Fibroblast of skin of left biceps (primary cell): ENCODE results near the gene ZNF648.
"Not testable (repeated sequence)": the region's sequence is repeated elsewhere in the genome, so short reads cannot be mapped to it uniquely, and the experiment has no call there.

Experiments used
- DNase-seq, 2 experiments: peaks; one replicate each; pipeline ENCODE4 v3.0.0-alpha.2; 2013; ENCODE audit warnings: low read depth in 2 of 2

The ZNF648 gene

DNA sequence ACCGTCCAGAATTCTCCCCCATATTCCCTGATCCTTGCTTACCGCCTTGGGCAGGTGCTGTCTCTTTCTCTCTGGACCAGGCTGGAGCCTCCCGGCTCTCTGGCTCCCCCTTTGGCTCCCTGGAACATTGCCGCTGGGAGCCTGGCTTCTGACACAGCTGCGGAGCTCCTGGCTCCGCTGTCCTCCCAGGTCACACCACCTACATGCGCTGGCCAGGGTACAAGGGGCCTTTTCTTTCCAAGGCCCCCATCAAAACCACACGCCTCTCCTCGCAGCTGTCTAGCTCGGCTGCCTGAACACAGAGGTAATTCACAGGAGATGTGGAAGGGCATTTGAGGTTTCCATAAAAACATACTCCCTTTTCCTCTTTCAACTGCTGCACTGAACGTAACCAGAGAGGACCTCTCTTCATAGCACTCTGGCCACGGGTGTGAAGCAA lies 7.5 kb upstream of the ZNF648 start:
- DNase-seq, result no peak

DNA sequence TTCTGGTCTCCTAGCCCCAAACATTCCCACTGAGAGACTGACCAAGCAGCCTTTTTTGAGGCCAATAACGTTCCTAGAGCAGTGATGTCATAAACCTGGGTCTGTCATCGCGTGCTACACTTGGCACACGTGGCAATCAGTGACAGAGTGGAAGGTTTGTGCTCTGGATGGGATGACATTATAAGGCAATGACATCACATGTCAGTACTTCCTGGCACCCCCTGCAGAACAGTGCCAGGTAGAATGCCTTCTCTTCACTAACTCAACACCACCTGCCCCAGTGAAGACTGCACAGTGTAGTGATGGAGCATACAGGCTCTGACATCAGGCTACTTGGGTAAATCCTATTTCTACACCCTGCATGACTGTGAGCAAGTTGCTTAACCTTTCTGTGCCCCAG lies 5.4 kb upstream of the ZNF648 start:
- no peak for DNase-seq

DNA sequence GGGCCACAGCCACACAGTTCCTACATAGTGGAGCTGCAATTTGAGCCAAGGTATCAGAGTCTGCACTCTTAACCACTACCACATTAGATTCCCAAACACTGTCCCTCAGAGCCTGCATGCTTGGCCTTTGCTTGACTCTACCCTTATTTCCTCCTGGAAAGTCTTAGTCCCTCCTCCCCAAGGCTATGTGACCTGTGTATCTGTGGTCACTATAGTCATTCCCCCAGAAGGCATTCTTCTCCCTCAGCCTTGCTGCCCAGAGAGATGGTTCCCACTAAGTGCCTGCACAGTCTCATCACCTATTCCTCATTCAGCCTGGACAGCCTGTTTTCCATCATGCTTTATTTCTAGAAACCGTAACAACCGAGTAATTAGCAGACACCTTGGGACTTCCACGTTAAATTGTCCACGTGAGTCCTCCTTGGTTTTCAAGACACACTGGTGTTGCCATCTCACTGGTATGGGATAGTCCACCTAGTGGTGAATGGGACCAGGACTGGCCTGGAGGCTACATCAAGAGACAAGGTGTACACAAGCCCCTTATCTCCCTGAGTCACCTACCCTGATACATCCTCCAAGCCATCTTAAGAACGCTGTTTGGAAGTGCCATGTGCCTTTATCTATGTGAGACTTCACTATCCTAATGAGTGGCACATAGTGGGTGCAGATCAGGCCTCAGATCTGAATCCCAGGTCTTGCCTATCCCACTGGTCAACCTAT lies 3.8 kb upstream of the ZNF648 start:
- DNase-seq, result no peak

DNA sequence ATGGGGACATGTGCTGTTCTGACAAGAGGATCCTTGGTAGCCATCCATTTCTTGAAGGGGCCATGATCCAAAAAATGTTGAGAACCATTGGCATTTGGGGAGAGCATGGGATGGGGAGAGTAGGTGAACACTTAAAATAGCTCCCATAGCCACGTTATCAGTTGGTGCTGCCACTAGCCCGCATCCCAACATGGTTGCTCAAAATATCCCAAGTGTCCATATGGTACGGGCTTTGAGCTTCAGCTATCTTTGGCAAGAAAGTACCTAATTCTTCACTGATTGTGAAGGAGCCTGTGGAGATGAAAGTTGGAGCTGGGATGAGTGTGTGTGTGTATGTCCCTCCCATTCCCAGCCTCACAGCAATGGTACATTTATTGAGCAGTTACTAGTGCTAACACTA lies 3.1 kb upstream of the ZNF648 start:
- no peak for DNase-seq

DNA sequence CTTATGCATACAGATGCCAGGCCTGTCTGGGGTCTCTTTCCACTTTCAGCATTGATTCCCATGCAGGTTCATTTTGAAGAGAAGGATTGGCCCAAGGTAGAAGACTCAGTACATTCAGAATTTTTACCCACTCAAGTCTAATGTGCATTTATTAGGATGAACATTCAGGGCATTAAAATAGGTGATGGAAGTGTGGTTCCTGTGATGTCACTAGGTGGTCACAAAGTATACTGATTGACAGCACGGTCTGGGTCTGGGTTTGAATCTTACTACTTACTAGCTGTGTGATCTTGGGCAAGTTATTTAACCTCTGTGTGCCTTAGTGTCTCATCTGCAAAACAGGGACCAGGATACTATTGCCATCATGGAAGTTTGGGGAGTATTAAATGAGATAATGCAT lies 711 bp upstream of the ZNF648 start:
- no peak for DNase-seq

DNA sequence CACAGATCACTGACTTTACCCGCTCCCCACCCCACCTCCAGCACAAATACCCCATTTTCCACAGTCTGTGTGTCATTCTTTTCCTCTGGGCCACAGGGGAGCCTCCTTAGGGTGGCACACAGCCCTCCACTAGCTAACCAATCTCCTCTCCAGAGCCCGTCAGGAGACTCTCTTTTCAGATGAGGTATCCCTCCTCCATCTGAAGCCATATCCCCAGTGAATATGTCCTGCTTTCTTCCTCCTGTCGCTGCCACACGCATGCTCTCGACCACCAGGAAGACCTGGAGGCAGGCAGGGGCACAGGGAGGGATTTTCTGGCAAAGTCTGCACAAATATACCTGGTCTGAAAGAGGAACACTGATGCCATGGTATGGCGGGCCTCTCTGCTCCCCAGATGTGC lies 635 bp downstream of the ZNF648 start:
- DNase-seq, result no peak

DNA sequence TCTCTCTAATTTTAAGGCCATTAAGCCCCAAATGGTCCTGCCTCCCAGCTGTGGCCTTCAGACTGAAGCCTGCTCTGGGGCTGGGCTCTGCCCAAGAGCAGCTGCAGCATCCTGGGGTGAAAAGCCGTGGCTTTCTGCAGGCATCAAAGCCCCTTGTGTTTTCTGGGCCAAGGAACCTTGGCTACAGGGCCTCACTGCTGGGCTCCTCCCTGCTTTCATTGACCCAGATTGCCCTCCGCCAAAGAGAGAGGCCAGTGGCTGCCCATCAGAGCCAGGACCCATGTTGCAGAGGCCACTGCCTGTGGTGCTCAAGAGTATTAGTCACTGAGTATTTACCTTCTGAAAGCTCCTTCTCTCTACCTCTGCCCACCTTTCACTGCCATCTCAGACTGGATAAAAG lies 1.6 kb downstream of the ZNF648 start:
- no peak for DNase-seq

DNA sequence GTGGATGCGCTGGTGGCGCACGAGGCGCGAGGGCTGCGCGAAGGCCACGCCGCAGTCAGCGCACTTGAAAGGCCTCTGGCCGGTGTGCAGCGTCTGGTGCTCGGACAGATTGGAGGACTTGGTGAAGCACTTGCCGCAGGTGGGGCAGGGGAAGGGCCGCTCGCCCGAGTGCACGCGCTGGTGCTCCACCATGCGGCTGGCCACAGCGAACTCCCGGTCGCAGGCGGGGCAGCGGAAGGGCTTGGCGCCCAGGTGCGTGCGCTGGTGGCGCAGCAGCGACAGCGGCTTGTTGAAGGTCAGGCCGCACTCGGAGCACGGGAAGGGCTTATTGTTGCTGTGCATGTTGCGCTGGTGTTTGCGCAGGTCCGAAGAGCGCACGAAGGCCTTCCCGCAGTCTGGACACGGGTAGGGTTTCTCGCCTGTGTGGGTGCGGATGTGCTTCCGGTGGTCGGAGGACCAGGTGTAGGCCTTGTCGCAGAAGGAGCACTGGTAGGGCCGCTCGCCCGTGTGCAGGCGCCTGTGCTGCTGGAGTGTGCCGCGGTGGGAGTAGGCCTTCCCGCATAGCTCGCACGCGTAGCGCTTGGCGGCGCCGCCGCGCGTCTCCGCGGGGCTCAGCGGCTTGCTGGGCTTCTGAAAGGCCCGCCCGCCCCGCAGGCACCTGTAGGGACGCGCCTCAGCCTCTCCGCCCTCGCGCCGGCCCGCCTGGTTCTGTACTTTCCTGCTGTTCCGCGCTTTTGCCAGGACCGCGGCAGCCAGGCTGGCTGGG lies 4.7 kb downstream of the ZNF648 start:
- DNase-seq, result no peak

DNA sequence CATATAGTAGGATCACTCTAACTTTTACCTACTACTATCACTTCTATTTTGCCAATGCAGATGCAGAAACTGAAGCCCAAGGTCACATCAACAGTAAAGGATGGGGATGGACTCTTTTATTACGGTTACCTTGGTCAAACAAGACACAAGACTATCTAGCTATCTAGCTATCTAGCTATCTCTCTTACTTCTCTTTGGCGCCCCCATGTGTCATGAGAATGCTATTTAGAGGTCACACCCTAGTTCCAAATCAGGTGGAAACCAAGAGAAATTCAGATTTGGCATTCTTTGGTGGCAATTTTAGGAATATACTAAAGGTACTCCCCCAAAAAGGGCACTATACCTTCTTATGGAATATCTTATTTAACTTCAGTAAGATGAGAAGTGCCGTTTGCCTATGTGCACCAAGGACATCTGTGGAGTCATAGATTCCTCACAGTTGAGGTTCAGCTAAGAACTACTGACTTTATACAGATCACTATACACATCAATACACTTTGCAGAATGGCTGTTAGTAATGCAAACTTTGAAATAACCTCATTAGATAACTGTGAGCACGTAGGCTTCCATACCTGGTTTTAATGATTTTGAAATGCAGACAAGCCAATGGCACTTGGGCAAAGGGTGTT lies 6.7 kb downstream of the ZNF648 start:
- no peak for DNase-seq

DNA sequence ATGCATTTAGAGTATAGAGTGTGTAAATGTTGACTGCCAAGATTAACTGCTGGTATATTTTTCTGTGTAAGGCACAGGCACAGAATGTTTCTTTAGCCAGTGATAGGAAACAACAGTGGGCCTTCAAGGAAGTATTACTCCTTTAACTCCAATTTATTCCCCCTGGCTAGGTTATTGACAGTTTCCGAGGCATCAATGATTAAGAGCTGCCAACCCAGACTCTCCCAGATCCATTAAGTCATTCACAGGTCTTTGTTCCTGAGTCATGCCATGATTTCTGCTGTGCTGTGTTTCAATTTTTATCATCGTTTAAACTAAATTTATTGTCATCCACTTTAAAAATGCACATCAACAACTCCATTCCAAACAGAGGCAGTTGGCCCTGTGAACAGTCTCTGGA lies 9.2 kb downstream of the ZNF648 start:
- DNase-seq, result no peak

DNA sequence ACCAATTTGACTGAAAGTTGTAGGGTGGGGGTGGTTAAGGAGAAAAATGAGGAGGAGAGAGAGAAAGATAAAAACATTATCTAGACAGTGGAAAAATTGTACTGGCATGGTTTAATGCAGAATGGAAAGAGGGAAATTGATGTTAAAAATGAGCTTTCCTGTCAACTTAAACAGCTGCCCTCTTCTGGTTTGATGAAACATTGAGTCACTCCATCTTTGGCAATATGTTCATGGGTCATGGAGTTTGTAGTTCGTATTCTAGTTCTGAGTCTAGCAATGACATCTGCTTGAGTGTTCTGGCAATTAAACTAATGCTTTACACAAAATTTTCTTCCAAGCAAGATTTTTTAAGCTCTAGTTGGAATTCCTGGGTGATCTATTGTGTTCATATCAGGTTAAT lies 9.6 kb downstream of the ZNF648 start:
- no peak for DNase-seq

DNA sequence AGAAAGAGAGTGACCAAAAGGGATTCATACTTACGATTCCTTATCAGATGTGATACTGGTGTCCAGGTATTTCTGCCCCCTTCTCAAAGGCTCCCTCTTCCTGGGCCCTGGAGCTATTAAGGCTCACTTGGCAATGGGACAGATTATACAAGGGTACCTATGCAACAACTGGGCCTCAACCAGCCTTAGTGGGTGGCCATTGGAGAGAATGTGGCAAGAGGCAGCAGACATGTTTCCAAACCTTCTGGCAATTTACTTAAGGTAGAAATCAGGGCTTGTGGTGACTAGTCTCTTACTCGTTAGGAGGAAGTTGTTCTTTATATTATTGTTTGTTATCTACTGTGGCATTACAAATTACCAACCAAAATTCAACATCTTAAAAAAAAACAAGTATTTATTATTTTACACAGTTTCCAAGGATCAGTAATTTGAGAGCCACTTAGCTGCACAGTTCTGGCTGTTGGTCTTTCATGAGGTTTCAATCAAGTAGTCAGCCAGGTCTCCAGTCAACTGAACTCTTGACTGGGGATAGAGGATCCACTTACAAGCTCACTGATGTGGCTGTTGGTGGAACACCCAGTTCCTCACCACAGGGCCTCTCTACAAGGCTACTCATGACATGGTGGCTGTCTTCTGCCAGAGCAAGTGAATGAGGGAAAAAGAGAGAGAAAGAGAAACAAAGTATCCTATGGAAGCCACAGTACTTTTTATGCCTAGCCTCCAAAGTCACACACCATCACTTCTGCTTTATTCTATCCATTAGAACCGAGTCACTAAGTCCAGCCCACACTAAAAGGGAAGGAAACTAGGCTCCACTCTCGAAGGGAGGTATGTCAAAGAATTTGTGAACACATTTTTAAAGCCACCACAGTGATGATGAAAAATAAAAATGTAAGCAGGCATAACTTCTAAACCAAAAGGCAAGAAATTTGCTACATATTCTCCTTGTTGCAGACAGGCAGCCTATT lies 10.7 kb downstream of the ZNF648 start:
- no peak for DNase-seq

DNA sequence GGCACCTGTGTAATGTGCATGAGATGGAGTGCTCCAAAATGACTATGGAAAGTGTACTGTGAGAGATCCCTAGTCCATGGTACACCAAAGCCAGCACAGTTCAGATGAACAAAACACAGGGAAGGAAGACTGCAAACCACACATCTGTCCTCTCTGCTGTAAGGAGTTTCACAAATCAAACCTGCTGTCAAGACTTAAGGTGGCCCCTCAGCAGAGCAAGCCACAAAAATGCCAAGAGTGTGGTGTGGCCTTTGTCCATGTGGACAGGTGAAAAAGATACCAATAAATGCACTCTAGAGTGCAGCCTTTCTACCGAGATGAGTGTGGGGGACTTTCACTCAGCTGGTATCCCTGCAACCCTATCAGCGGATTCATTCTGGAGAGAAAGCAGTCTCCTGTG lies 12.9 kb downstream of the ZNF648 start:
- no peak for DNase-seq

DNA sequence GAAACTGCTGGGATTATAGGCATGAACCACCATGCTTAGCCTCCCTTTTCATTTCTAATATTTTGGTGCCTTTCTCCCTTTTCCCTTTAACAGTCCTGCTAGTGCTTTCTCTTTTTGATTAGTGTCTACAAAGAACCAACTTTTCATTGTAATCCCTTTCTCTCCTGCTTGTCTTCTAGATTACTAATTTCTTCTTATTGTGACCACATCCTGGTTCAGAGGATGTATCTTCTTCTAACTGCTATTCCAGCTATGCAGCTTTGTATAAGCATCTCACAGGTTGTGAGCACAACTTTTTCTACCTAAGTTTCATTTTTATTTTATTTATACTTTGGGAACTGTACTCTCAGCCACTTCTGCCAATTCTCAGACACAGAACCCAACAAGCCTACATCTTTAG lies 14.7 kb downstream of the ZNF648 start:
- DNase-seq, result no peak

DNA sequence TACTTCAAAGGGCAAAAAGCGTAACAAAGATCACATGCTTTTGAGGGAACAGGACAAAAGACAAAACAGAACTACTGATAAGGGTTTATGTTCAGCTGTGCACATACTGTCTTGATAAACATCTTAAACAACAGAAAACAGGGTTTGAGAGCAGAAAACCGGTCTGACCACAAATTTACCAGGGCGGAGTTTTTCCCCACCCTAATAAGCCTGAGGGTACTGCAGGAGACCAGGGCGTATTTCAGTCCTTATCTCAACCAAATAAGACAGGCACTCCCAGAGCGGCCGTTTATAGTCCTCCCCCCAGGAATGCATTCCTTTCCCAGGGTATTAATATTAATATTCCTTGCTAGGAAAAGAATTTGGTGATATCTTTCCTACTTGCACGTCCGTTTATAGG lies 16.0 kb downstream of the ZNF648 start:
- DNase-seq, result not testable (repeated sequence)

DNA sequence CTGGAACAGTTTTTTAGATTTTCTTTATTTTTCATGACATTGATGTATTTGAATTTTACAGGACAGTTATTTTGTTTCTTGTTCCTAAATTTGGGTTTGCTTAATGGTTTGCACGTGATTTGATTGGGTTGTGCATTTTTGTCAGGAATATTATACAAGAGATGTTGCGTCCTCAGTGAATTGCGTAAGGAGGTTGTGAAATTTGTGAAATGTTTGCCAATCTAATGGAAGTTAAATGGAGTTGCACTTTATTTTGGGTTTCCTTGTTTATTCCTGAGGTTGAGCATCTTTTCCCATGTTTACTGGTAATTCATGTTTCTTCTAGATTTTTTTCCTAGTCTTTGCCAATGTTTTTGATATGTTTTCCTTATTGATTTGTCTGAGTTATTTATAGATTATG lies 19.9 kb downstream of the ZNF648 start:
- no peak for DNase-seq

DNA sequence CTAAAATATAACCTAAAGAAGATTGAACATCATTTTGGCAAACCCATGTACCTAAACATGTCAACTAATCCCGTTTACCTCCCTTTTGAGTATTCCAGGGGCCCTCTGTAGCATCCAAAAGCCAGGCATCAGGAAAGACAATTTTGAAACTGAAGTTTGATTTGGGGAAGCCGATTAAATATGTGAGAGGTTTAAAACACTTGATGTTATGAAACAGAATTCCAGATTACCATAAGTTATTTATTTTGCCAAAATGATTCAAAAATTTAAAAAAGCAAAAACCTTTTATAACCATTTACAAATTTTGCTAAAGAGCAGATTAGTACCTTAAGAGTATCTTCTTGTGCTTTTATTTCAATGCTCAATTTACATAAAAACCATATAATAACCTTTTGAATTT lies 23.3 kb downstream of the ZNF648 start:
- no peak for DNase-seq

DNA sequence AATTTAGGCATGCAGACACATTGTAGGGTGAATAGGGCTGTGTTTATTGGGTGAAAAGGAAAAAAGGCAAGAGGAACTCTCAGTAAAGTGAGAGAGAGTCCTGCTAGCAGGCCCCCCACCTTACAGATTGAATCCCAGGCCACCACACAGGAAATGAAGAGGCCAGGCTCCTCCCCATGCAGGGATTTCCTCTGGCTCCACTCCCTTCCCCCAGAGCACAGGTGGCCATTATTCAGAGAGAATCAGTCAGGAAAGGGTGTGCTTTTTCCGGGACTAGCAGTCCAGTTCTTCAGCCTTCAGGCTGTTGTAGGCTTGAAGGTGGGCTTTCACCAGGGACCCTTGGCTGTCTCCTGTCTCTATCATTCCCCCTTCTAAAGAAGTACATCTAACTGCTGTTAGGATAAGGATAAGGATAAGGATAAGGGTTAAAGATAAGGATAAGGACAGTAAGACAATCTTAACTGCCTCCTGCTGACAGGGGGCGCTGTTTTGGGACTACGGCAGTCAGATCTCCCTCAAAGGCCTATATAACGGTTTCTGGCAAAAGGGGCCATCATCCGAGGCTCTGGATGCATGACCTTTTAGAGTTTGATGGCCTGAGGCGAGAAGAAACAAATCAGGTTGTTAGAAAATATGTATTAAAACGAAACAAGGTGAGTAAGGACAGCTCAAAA lies 26.3 kb downstream of the ZNF648 start:
- no peak for DNase-seq

DNA sequence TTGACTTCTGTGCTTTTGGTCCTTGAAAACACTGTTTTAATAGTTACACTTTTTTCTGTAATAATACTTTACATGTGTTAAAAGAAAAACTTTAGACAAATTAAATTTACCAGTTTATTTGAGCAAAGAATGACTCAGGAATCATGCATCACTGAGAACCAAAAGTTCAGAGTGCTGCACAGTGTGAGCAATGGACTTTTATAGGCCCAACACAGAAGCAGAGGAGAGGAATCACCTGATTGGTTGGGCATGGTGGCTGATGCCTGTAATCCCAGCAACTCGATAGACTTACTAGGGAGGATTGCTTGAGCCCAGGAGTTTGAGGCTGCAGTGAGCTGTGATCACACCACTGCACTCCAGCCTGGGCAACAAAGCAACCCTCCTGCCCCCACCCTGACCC lies 29.3 kb downstream of the ZNF648 start:
- no peak for DNase-seq

DNA sequence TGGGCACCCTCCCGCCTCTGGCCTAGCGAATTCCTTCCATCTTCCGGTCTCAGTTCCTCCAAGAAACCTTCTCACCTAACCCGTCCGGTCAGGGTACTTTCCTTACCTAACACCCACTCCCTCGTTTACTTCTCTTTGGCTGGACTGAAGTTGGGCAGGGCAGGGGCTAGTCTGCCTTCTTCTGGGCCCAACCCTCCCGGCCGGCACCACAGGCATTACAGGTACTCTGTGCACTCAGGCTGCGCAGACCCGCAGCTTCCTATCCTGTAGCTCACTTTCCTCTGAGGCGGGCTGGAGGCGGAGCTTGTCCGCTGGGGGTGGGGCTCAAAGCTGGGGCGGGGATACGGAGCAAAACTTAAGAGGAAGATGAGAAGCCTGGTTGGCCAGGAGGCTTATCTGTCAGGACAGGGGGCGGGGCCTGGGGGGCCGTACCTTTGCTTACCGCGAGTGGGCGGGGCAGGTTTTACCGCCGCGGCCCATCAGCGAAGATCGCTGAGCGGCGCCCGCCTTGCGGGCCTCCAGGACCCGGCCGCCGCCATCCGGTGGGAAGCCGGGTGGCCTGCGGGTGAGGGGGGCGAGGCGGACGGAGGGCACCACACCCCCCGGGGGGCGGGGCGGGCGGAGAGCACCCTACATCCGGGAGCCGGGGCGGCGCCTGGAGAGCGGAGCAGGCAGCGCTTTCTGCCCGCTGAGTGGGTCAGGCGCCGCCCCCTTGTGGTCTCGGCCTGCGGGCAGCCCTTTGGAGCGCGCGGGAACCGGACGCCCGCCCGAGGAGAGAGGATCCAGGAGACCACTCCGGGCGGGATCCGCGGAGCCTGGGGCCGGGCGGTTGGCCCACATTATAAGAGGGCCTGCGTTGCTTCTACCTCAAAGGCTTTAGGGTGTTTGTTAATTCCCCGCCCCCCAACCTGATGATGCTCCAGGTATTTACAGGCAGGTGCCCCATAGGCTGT lies 31.9 kb downstream of the ZNF648 start:
- DNase-seq, result peak; percentile 71 to 72
